ENCODE measurements around the gene HERPUD1. TPM values are rescaled to one million over a fixed set of nuclear protein-coding genes. Genes with fewer than 3 reads are reported as not detected.
A peak's percentile ranks its signal among the peaks of the same experiment; 100 is the strongest.

HERPUD1 gene
- total and polyA plus RNA-seq, 2 of the 13 experiments (the other 11 are each of a cell fraction or from before 2014, with no cell fraction given): 96.2 to 323 TPM

GRCh38 chr16:56931892-56932720 lies at the start of gene HERPUD1 (continued):
- TF ChIP-seq THAP7 (CRISPR knock-in tag; IDR thresholded peaks at IDR 0.05): peak; percentile 74; the same call in 1 of the 2 replicates
- peak; percentile 100 for TF ChIP-seq POLR2G (IDR thresholded peaks at IDR 0.05; ENCODE audit: low read depth, low read length)
- peak; percentile 0; the same call in 1 of the 2 replicates for TF ChIP-seq MYNN (CRISPR knock-in tag; IDR thresholded peaks at IDR 0.05; ENCODE audit: low read depth)
- TF ChIP-seq ZNF564 (CRISPR knock-in tag; IDR thresholded peaks at IDR 0.05): peak; percentile 92
- TF ChIP-seq GTF3A (CRISPR knock-in tag; conservative IDR thresholded peaks at IDR 0.05): peak; percentile 56; the same call in 1 of the 2 replicates
- TF ChIP-seq RARG (CRISPR knock-in tag; IDR thresholded peaks at IDR 0.05; ENCODE audit: low read depth): no peak
- TF ChIP-seq ATF2 (CRISPR knock-in tag; IDR thresholded peaks at IDR 0.05): peak; percentile 97
- TF ChIP-seq SP2 (CRISPR knock-in tag; IDR thresholded peaks at IDR 0.05): peak; percentile 93
- no peak for TF ChIP-seq THYN1 (CRISPR knock-in tag; IDR thresholded peaks at IDR 0.05; ENCODE audit: borderline replicate concordance, low read depth)
- TF ChIP-seq BORCS8-MEF2B (CRISPR knock-in tag; IDR thresholded peaks at IDR 0.05): peak; percentile 59
- no peak for TF ChIP-seq ATRX (CRISPR knock-in tag; IDR thresholded peaks at IDR 0.05; ENCODE audit: borderline replicate concordance)
- peak; percentile 99 for TF ChIP-seq CEBPB (IDR thresholded peaks at IDR 0.05; ENCODE audit: borderline replicate concordance, low read depth, low read length)
- peak; percentile 100 for TF ChIP-seq ZMYM4 (CRISPR knock-in tag; IDR thresholded peaks at IDR 0.05)
- no peak for TF ChIP-seq SMARCC2 (IDR thresholded peaks at IDR 0.05)
- TF ChIP-seq ARID5B (CRISPR knock-in tag; IDR thresholded peaks at IDR 0.05): peak; percentile 84
- TF ChIP-seq ZNF136 (CRISPR knock-in tag; IDR thresholded peaks at IDR 0.05; ENCODE audit: low read depth): peak; percentile 73; the same call in 1 of the 2 replicates
- no peak; the same call in 1 of the 2 replicates for TF ChIP-seq SNAPC2 (CRISPR knock-in tag; IDR thresholded peaks at IDR 0.05)
- TF ChIP-seq ZFP36L1 (CRISPR knock-in tag; IDR thresholded peaks at IDR 0.05): peak; percentile 74; the same call in 1 of the 2 replicates
- peak; percentile 73 for TF ChIP-seq NCOA2 (CRISPR knock-in tag; IDR thresholded peaks at IDR 0.05)
- TF ChIP-seq RBAK (CRISPR knock-in tag; IDR thresholded peaks at IDR 0.05): peak; percentile 57; the same call in 1 of the 2 replicates
